NT2/D1 (cell line): ENCODE data around the gene LRCH1.

Source experiments
- DNase-seq: peaks from one replicate; pipeline ENCODE4 v3.0.0-alpha.2; 2011; ENCODE audit warnings: low read depth, low spot score
- H3K27me3 ChIP-seq: 2 replicates; pipeline ENCODE4 v1.6.0; 2011; ENCODE audit warnings: mild to moderate bottlenecking; ENCODE audit not compliant: insufficient read length, insufficient read depth
- H3K36me3 ChIP-seq: 2 replicates; pipeline ENCODE4 v1.6.1; 2011; ENCODE audit warnings: mild to moderate bottlenecking, low read length, mixed read lengths; ENCODE audit not compliant: insufficient read depth, insufficient read length
- H3K4me1 ChIP-seq: 2 replicates; pipeline ENCODE4 v1.5.1; 2011; ENCODE audit not compliant: insufficient read depth, insufficient read length
- H3K4me3 ChIP-seq: 2 replicates; pipeline ENCODE4 v1.5.1; 2011; ENCODE audit warnings: low read depth; ENCODE audit not compliant: insufficient read length
- H3K9ac ChIP-seq: 2 replicates; pipeline ENCODE4 v1.6.0; 2011; ENCODE audit warnings: low read depth; ENCODE audit not compliant: insufficient read length
- H3K9me3 ChIP-seq: 2 replicates; pipeline ENCODE4 v1.5.1; 2011; ENCODE audit warnings: mild to moderate bottlenecking, low read length; ENCODE audit not compliant: insufficient read depth
- SUZ12 ChIP-seq: IDR thresholded peaks from 2 replicates; pipeline ENCODE4 v1.6.1; 2011; ENCODE audit not compliant: insufficient read length, insufficient read depth; ENCODE audit errors: extremely low read depth
- YY1 ChIP-seq: IDR thresholded peaks from 2 replicates; pipeline ENCODE4 v1.6.1; 2011; ENCODE audit not compliant: insufficient read length, insufficient read depth
- ZNF274 ChIP-seq: IDR thresholded peaks from 2 replicates; pipeline ENCODE4 v1.6.1; 2011; ENCODE audit warnings: mild to moderate bottlenecking, low read depth, low read length

The LRCH1 gene

GRCh38 chr13:46728777-46729176, 175.8 kb downstream of the LRCH1 start:
- no peaks in the 10 kb centered on the region for H3K27me3 ChIP-seq
- H3K4me3 ChIP-seq = no peak overlapping the region
- no peak for DNase-seq
- H3K9me3 ChIP-seq = no peaks in the 10 kb centered on the region
- no peak for TF ChIP-seq SUZ12
- no peak overlapping the region for H3K9ac ChIP-seq
- no peaks in the 10 kb centered on the region for H3K4me1 ChIP-seq
- H3K36me3 ChIP-seq = peaks cover 26% of the 10 kb centered on the region

- Histone ChIP-seq H3K4me3 (no peak overlapping the region), H3K9ac (no peak overlapping the region), H3K27me3 (no peaks in the 10 kb centered on the region), H3K9me3 (no peaks in the 10 kb centered on the region), H3K4me1 (no peaks in the 10 kb centered on the region), H3K36me3 (peaks cover 17% of the 10 kb centered on the region)
- TF ChIP-seq YY1 (no peak), ZNF274 (no peak), SUZ12 (no peak)
- no peak for DNase-seq
These were observed 178.6 kb downstream of the LRCH1 start for GRCh38 chr13:46731535-46731934.

- H3K36me3 ChIP-seq = peaks cover 8% of the 10 kb centered on the region
- no peaks in the 10 kb centered on the region for H3K9me3 ChIP-seq
- H3K27me3 ChIP-seq = no peaks in the 10 kb centered on the region
- no peaks in the 10 kb centered on the region for H3K4me1 ChIP-seq
- TF ChIP-seq SUZ12 (no peak), ZNF274 (no peak), YY1 (no peak)
- no peak for DNase-seq
- no peak overlapping the region for H3K9ac ChIP-seq
- no peak overlapping the region for H3K4me3 ChIP-seq
These were observed 182.5 kb downstream of the LRCH1 start for GRCh38 chr13:46735425-46735824.

GRCh38 chr13:46736541-46737310, 183.8 kb downstream of the LRCH1 start:
- TF ChIP-seq YY1 (no peak), SUZ12 (no peak), ZNF274 (no peak)
- Histone ChIP-seq H3K36me3 (peaks cover 11% of the 10 kb centered on the region), H3K4me3 (no peak overlapping the region), H3K9me3 (no peaks in the 10 kb centered on the region), H3K9ac (no peak overlapping the region), H3K27me3 (no peaks in the 10 kb centered on the region), H3K4me1 (no peaks in the 10 kb centered on the region)
- DNase-seq = no peak

GRCh38 chr13:46738055-46738454, 185.1 kb downstream of the LRCH1 start:
- Histone ChIP-seq H3K27me3 (no peaks in the 10 kb centered on the region), H3K36me3 (peaks cover 8% of the 10 kb centered on the region), H3K4me3 (no peak overlapping the region), H3K9me3 (no peaks in the 10 kb centered on the region), H3K9ac (no peak overlapping the region), H3K4me1 (no peaks in the 10 kb centered on the region)
- TF ChIP-seq YY1 = no peak
- TF ChIP-seq SUZ12 = no peak
- TF ChIP-seq ZNF274 = no peak
- no peak for DNase-seq

GRCh38 chr13:46738766-46739165, 185.8 kb downstream of the LRCH1 start:
- Histone ChIP-seq H3K4me3 (no peak overlapping the region), H3K9me3 (no peaks in the 10 kb centered on the region), H3K27me3 (no peaks in the 10 kb centered on the region), H3K4me1 (no peaks in the 10 kb centered on the region), H3K36me3 (peaks cover 6% of the 10 kb centered on the region), H3K9ac (no peak overlapping the region)
- no peak for DNase-seq
- TF ChIP-seq ZNF274 (no peak), YY1 (no peak), SUZ12 (no peak)

GRCh38 chr13:46739447-46740098, 186.6 kb downstream of the LRCH1 start:
- no peaks in the 10 kb centered on the region for H3K9me3 ChIP-seq
- no peak overlapping the region for H3K4me3 ChIP-seq
- DNase-seq = no peak
- no peak overlapping the region for H3K9ac ChIP-seq
- H3K27me3 ChIP-seq = no peaks in the 10 kb centered on the region
- H3K4me1 ChIP-seq = no peaks in the 10 kb centered on the region
- peaks cover 6% of the 10 kb centered on the region for H3K36me3 ChIP-seq
- no peak for TF ChIP-seq SUZ12
- TF ChIP-seq YY1 = no peak
- no peak for TF ChIP-seq ZNF274
